Measurements from ENCODE around the gene CCDC154.

Gene CCDC154

GRCh38 chr16:1401758-1402154 lies 42.6 kb downstream of the CCDC154 start:
- DNase-seq (ENCODE audit: low spot score): no peak
- CTCF ChIA-PET: no interaction called here
- no peak overlapping the region for H3K27ac ChIP-seq
- POLR2A ChIA-PET (ENCODE audit: low non-redundant PET): no interaction called here
- TF ChIP-seq CTCF (conservative IDR thresholded peaks at IDR 0.05; ENCODE audit: low read depth): no peak

DNA sequence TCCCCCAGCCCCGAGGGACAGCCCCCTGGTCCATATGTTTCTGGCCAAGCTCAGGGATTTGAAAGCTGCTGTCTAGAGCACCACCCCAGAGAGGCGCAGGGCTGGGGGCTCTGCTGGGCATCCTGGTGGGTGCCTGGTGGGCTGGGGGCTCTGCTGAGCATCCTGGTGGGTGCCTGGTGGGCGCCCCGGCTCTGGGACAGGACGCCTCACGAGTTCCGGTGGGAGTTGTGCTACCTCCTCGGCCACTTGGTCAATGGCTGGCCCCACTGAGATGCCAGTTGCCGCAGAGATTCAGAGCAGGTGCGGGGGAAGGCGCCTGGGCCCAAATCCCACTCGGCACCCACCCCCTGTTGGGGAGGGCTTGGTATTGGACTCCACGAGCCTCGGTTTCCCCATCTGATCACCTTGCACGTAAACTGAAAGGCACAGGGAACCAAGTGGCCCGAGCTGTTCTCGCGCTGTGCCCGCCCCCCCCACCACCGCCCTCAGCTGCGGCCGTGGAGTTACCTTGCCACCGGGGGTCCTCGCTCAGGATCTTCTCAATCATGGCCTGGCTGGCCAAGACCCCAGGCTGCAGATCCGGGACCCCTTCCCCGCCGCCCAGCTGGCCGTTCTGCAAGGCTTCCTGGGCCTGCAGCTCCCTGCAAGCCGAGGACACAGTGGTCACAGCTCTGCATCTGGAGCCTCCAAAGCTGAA lies 43.1 kb downstream of the CCDC154 start:
- POLR2A ChIA-PET (ENCODE audit: low non-redundant PET): no interaction called here
- CTCF ChIA-PET: no interaction called here

GRCh38 chr16:1398826-1399581 lies 45.4 kb downstream of the CCDC154 start:
- no peak overlapping the region for H3K27ac ChIP-seq
- no peak for DNase-seq (ENCODE audit: low spot score)
- ChIA-PET POLR2A (ENCODE audit: low non-redundant PET) (interaction anchor here (0.6 kb wide), 1 partner anchor 19 kb away, joined by 3 read pairs; no protein-coding TSS in a partner anchor), CTCF (no interaction called here)
- TF ChIP-seq CTCF (conservative IDR thresholded peaks at IDR 0.05; ENCODE audit: low read depth): no peak

More for the DNA sequence above, 43.1 kb downstream of the CCDC154 start:
- DNase-seq (ENCODE audit: low spot score): no peak
- no peak for TF ChIP-seq CTCF (conservative IDR thresholded peaks at IDR 0.05; ENCODE audit: low read depth)
- no peak overlapping the region for H3K27ac ChIP-seq

DNA sequence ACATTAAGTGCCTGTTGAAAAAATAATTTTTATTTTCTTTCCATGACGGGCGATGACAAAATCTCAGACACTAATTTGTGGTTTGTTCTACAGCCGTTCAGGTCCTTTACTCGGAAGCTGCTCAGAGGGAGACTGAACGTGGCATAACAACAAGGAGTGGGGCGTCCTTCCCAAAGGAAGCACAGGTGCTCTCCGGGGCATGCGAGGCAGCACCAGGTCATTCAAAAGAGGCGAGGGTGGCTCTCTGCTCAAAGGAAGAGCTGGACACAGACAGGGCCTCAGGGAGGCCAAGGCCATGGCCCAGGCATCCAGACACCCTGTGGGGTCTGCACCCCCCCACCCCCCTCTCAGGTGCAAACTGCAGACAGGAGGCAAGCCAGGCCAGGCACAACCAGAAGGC lies 46.0 kb downstream of the CCDC154 start:
- no peak for DNase-seq (ENCODE audit: low spot score)
- ChIA-PET POLR2A (ENCODE audit: low non-redundant PET) (interaction anchor here (0.6 kb wide), 1 partner anchor 18 kb away, joined by 3 read pairs; no protein-coding TSS in a partner anchor), CTCF (no interaction called here)
- no peak for TF ChIP-seq CTCF (conservative IDR thresholded peaks at IDR 0.05; ENCODE audit: low read depth)
- no peak overlapping the region for H3K27ac ChIP-seq

DNA sequence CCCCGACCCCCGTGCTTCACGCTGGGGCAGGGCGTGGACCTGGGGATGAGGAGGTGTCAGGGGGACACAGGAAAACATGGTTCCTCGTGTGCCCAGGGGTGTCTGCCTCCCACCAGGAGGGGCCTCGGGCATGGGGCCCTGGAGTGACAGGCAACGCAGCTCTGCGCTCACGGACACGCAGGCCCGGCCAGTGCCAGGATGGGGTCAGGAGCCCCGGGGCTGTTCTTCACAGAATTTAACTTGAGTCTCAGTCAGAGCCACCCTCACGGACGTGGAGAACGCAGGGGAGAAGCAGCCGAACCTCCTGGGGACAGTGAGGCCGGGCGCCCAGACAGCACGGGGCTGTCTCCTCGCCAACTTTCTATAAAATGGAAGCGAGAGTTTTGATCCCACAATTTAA lies 46.6 kb downstream of the CCDC154 start:
- no peak for TF ChIP-seq CTCF (conservative IDR thresholded peaks at IDR 0.05; ENCODE audit: low read depth)
- POLR2A ChIA-PET (ENCODE audit: low non-redundant PET): no interaction called here
- no peak overlapping the region for H3K27ac ChIP-seq
- CTCF ChIA-PET: no interaction called here
- DNase-seq (ENCODE audit: low spot score): no peak

- POLR2A ChIA-PET (ENCODE audit: low non-redundant PET): no interaction called here
- CTCF ChIA-PET: interaction anchor here (0.6 kb wide), 1 partner anchor 9 kb away, joined by 4 read pairs; no protein-coding TSS in a partner anchor
These were observed 48.8 kb downstream of the CCDC154 start for GRCh38 chr16:1395444-1396031.

More at GRCh38 chr16:1395444-1396031, 48.8 kb downstream of the CCDC154 start:
- H3K27ac ChIP-seq: no peak overlapping the region
- DNase-seq (ENCODE audit: low spot score): no peak
- TF ChIP-seq CTCF (conservative IDR thresholded peaks at IDR 0.05; ENCODE audit: low read depth): no peak

All from RWPE1 (cell line).